Neural crest cell (in vitro differentiated cells): Measurements from ENCODE around the gene WSB1. TPM values are rescaled to one million over a fixed set of nuclear protein-coding genes. Genes with fewer than 3 reads are reported as not detected.
A peak's percentile ranks its signal among the peaks of the same experiment; 100 is the strongest.

Experiments used
- DNase-seq: peaks from one replicate; pipeline ENCODE4 v3.0.0; 2021; ENCODE audit warnings: low read depth, mixed read lengths, low spot score
- H3K27ac Mint-ChIP-seq: one replicate; pipeline ENCODE4 v1.8.0; 2021; ENCODE audit warnings: mild to moderate bottlenecking, mixed read lengths; ENCODE audit not compliant: unreplicated experiment
- H3K27me3 Mint-ChIP-seq: 2 replicates; pipeline ENCODE4 v1.8.0; 2021; ENCODE audit warnings: low read depth, mild to moderate bottlenecking, mixed read lengths
- H3K36me3 Mint-ChIP-seq: 2 replicates; pipeline ENCODE4 v1.8.0; 2021; ENCODE audit warnings: low read depth, mild to moderate bottlenecking, mixed read lengths
- H3K4me1 Mint-ChIP-seq: 2 replicates; pipeline ENCODE4 v1.8.0; 2021; ENCODE audit warnings: mixed read lengths
- H3K4me3 Mint-ChIP-seq: one replicate; pipeline ENCODE4 v1.8.0; 2021; ENCODE audit warnings: mild to moderate bottlenecking, mixed read lengths
- H3K9me3 Mint-ChIP-seq: 2 replicates; pipeline ENCODE4 v1.8.0; 2021; ENCODE audit warnings: mixed read lengths
- CTCF ChIP-seq: fragments of 200-600 bp; sonication (generic); conservative IDR thresholded peaks from 2 replicates; pipeline ENCODE4 v1.5.0; 2021; ENCODE audit warnings: antibody characterized with exemption, mild to moderate bottlenecking
- total RNA-seq: library from RNA; stranded (reverse); gene quantifications from 2 replicates; pipeline ENCODE4 v1.2.1, GENCODE V29; 2021

Gene WSB1
- total RNA-seq, 1 donor from 2014 or later = 237 TPM

DNA sequence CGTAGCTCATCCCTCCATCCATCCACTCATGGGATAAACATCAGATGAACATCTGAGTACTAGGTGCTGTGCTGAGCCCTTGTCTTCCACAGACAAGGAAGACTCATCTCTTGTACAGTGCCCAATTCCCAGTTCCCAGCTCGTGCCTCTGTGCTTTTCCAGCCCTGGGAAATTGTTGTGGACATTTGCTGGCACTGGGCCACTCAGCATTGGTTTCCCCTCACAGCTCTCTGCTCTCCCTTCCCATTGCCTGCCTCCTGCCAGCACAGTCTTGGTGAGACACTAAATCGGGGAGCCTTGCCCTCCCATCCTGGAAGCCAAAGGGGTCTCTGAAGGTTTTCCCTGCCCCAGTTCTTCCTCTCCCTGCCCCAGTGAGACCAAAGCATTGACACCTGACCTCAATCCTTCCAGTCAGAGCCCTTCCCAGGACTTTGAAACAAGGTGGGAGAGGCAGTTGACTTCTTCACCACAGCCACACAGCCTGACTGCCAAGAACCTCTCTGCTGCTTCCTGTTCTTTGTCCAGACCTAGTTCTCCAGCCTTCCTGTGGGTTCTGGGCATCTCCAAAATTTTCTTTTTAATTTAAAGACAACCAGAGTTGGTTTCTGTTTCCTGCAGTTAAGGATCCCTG lies 50.2 kb downstream of the WSB1 start:
- no peak overlapping the region for H3K27ac Mint-ChIP-seq
- no peak overlapping the region for H3K4me3 Mint-ChIP-seq
- H3K9me3 Mint-ChIP-seq = peaks cover 5% of the 10 kb centered on the region
- H3K27me3 Mint-ChIP-seq = no peaks in the 10 kb centered on the region
- no peak for DNase-seq
- H3K36me3 Mint-ChIP-seq = no peaks in the 10 kb centered on the region
- TF ChIP-seq CTCF = no peak
- peaks cover 35% of the 10 kb centered on the region for H3K4me1 Mint-ChIP-seq

- peaks cover 5% of the 10 kb centered on the region for H3K9me3 Mint-ChIP-seq
- H3K4me3 Mint-ChIP-seq = peak overlapping the region; percentile 87
- no peaks in the 10 kb centered on the region for H3K36me3 Mint-ChIP-seq
- DNase-seq = peak; percentile 53
- H3K27ac Mint-ChIP-seq = peak overlapping the region; percentile 98
- H3K27me3 Mint-ChIP-seq = no peaks in the 10 kb centered on the region
- peaks cover 35% of the 10 kb centered on the region for H3K4me1 Mint-ChIP-seq
- no peak for TF ChIP-seq CTCF
Measured at GRCh38 chr17:27345141-27345904, 51.4 kb downstream of the WSB1 start.

- DNase-seq = no peak
- H3K4me3 Mint-ChIP-seq = no peak overlapping the region
- H3K36me3 Mint-ChIP-seq = no peaks in the 10 kb centered on the region
- no peak for TF ChIP-seq CTCF
- H3K9me3 Mint-ChIP-seq = peaks cover 5% of the 10 kb centered on the region
- no peak overlapping the region for H3K27ac Mint-ChIP-seq
- no peaks in the 10 kb centered on the region for H3K27me3 Mint-ChIP-seq
- peaks cover 30% of the 10 kb centered on the region for H3K4me1 Mint-ChIP-seq
Measured at GRCh38 chr17:27346228-27346899, 52.5 kb downstream of the WSB1 start.

GRCh38 chr17:27348196-27348595 lies 54.3 kb downstream of the WSB1 start:
- no peak overlapping the region for H3K27ac Mint-ChIP-seq
- no peak for DNase-seq
- no peak for TF ChIP-seq CTCF
- H3K9me3 Mint-ChIP-seq = peaks cover 5% of the 10 kb centered on the region
- no peaks in the 10 kb centered on the region for H3K36me3 Mint-ChIP-seq
- H3K4me3 Mint-ChIP-seq = peak overlapping the region; percentile 73
- H3K4me1 Mint-ChIP-seq = peaks cover 41% of the 10 kb centered on the region
- H3K27me3 Mint-ChIP-seq = no peaks in the 10 kb centered on the region

DNA sequence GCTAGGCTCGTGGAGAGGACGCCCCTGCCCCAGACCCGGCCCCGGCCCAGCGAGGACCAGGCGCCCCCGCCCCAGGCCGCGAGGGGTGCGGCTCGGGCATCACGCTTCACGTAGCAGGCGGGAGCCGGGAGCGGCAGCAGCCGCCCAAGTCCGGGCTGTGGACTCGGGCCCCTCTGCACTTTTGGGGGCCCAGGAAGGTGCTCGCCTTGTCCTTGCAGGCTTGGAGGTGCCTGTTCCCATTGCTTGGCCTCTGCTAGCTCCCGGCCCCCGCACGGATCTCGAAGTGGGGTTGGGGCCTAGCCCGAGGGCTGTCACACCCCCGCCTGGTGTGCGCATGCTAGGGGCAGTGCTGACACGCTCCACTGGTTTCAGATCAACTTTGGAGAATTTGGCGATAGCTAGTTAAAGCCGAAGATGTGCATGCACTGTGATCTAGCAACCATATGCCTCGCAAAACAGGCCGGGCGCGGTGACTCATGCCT lies 55.7 kb downstream of the WSB1 start:
- Mint-ChIP-seq H3K27ac (no peak overlapping the region), H3K36me3 (no peaks in the 10 kb centered on the region), H3K27me3 (no peaks in the 10 kb centered on the region), H3K9me3 (peaks cover 5% of the 10 kb centered on the region), H3K4me3 (peak overlapping the region; percentile 64), H3K4me1 (peaks cover 45% of the 10 kb centered on the region)
- TF ChIP-seq CTCF = no peak
- no peak for DNase-seq
